C4-2B (cell line): ENCODE data around the gene ACVR1.

ENCODE experiments used
- CTCF ChIP-seq: fragments of 450-650 bp; conservative IDR thresholded peaks from 2 replicates; pipeline ENCODE4 v1.5.1; 2017; ENCODE audit warnings: mild to moderate bottlenecking
- ZFX ChIP-seq: fragments of 450-650 bp; IDR thresholded peaks from 2 replicates; pipeline ENCODE4 v1.6.1; 2017

- TF ChIP-seq CTCF (no peak), ZFX (no peak)
These were observed 477 bp downstream of the ACVR1 start for GRCh38 chr2:157875641-157876065.
